OCI-LY1 (cell line): ENCODE measurements around the gene FAM83E.
"Not testable (repeated sequence)": the region's sequence is repeated elsewhere in the genome, so short reads cannot be mapped to it uniquely, and the experiment has no call there.

Experiments used
- H2AFZ ChIP-seq: fragments of 200-600 bp; sonication (generic), shearing (Covaris generic); 2 replicates; pipeline ENCODE4 v1.6.0; 2014; ENCODE audit warnings: antibody characterized with exemption, mild to moderate bottlenecking, low read length
- H3F3A ChIP-seq: fragments of 200-600 bp; sonication (generic), shearing (Covaris generic); 2 replicates; pipeline ENCODE4 v1.6.0; 2014; ENCODE audit warnings: mild to moderate bottlenecking, antibody characterized with exemption, low read length, moderate library complexity; ENCODE audit not compliant: insufficient read depth
- H3K27ac ChIP-seq: fragments of 200-600 bp; sonication (generic); 2 replicates; pipeline ENCODE4 v1.5.1; 2014; ENCODE audit warnings: low read length, mixed run types, mild to moderate bottlenecking, low read depth; ENCODE audit not compliant: poor library complexity, severe bottlenecking
- H3K27me3 ChIP-seq: fragments of 200-600 bp; sonication (generic); 2 replicates; pipeline ENCODE4 v1.6.0; 2014; ENCODE audit warnings: antibody characterized with exemption, mild to moderate bottlenecking, low read length, moderate library complexity; ENCODE audit not compliant: insufficient read depth
- H3K36me3 ChIP-seq: fragments of 200-600 bp; sonication (generic); 2 replicates; pipeline ENCODE4 v1.6.1; 2014; ENCODE audit warnings: mild to moderate bottlenecking, antibody characterized with exemption, low read length, moderate library complexity, mixed read lengths; ENCODE audit not compliant: insufficient read depth
- H3K4me1 ChIP-seq: fragments of 200-600 bp; sonication (generic); 2 replicates; pipeline ENCODE4 v1.5.1; 2014; ENCODE audit warnings: mild to moderate bottlenecking, low read length, moderate library complexity; ENCODE audit not compliant: insufficient read depth, severe bottlenecking
- H3K4me2 ChIP-seq: fragments of 200-600 bp; sonication (generic), shearing (Covaris generic); 2 replicates; pipeline ENCODE4 v1.6.1; 2014; ENCODE audit warnings: low read length
- H3K4me3 ChIP-seq: fragments of 200-600 bp; sonication (generic); 2 replicates; pipeline ENCODE4 v1.5.1; 2014; ENCODE audit warnings: low read length, low read depth, mild to moderate bottlenecking, mixed read lengths; ENCODE audit not compliant: poor library complexity, severe bottlenecking
- H3K79me2 ChIP-seq: fragments of 200-600 bp; shearing (Covaris generic); 2 replicates; pipeline ENCODE4 v1.6.1; 2016; ENCODE audit warnings: mixed run types, low read length, mixed read lengths; ENCODE audit not compliant: insufficient read depth
- H3K9ac ChIP-seq: fragments of 200-600 bp; sonication (generic), shearing (Covaris generic); 2 replicates; pipeline ENCODE4 v1.6.1; 2014; ENCODE audit warnings: mild to moderate bottlenecking, low read length, mixed read lengths
- H3K9me2 ChIP-seq: fragments of 200-600 bp; sonication (generic), shearing (Covaris generic); 2 replicates; pipeline ENCODE4 v1.6.1; 2014; ENCODE audit warnings: low read depth, mild to moderate bottlenecking, low read length, mixed read lengths
- H3K9me3 ChIP-seq: fragments of 200-600 bp; shearing (Covaris generic); 2 replicates; pipeline ENCODE4 v1.6.1; 2014; ENCODE audit warnings: low read length, mixed read lengths
- H4K20me1 ChIP-seq: fragments of 200-600 bp; sonication (generic), shearing (Covaris generic); 2 replicates; pipeline ENCODE4 v1.6.0; 2016; ENCODE audit warnings: mild to moderate bottlenecking, low read length; ENCODE audit not compliant: insufficient read depth
- CTCF ChIP-seq: fragments of 200-600 bp; sonication (generic), shearing (Covaris generic); IDR thresholded peaks from 2 replicates; pipeline ENCODE4 v1.5.1; 2017; ENCODE audit warnings: mild to moderate bottlenecking, antibody characterized with exemption, low read length, moderate library complexity, mixed read lengths
- EZH2 ChIP-seq: fragments of 200-600 bp; sonication (generic), shearing (Covaris generic); IDR thresholded peaks from 2 replicates; pipeline ENCODE4 v1.8.0; 2017; ENCODE audit warnings: borderline replicate concordance, mixed run types, mild to moderate bottlenecking, antibody characterized with exemption, low read length, moderate library complexity, mixed read lengths

Gene FAM83E

GRCh38 chr19:48587387-48587786, 27.5 kb downstream of the FAM83E start:
- no peak overlapping the region for H3K4me3 ChIP-seq

DNA sequence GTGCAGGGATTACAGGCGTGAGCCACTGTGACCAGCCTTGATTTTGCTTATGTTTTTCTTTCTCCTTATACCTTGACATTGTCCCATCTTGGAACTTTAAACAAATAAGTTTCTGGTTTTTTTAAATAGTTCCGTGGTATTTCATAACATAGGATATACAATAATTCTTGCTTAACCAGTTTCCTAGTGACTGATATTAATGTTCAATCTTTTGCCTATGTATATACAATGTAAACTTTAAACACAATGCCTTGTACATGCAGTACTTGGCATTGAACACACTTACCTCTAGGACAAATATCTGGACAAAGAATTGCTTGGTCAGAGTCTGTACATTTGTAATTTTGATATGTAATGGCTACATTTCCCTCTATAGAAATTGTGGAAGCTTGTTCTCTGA, 32.7 kb downstream of the FAM83E start:
- H3F3A ChIP-seq = no peaks in the 10 kb centered on the region
- H3K79me2 ChIP-seq = no peaks in the 10 kb centered on the region
- H3K27ac ChIP-seq = no peak overlapping the region
- H3K4me1 ChIP-seq = no peaks in the 10 kb centered on the region
- no peak overlapping the region for H3K4me2 ChIP-seq
- H3K9me3 ChIP-seq = no peaks in the 10 kb centered on the region
- no peak overlapping the region for H3K9ac ChIP-seq
- no peaks in the 10 kb centered on the region for H3K9me2 ChIP-seq
- H3K4me3 ChIP-seq = no peak overlapping the region
- no peak for TF ChIP-seq CTCF
- H3K27me3 ChIP-seq = 0 out of 2 replicates have a peak, but pooled peaks cover under 1% of the 10 kb centered on the region
- H2AFZ ChIP-seq = no peak overlapping the region
- no peaks in the 10 kb centered on the region for H3K36me3 ChIP-seq
- H4K20me1 ChIP-seq = no peaks in the 10 kb centered on the region

More at GRCh38 chr19:48587387-48587786, 27.5 kb downstream of the FAM83E start:
- Histone ChIP-seq H4K20me1 (no peaks in the 10 kb centered on the region), H3F3A (no peaks in the 10 kb centered on the region), H3K9me3 (no peaks in the 10 kb centered on the region), H3K36me3 (no peaks in the 10 kb centered on the region), H3K9ac (no peak overlapping the region), H2AFZ (no peak overlapping the region), H3K27ac (no peak overlapping the region), H3K4me2 (no peak overlapping the region), H3K79me2 (no peaks in the 10 kb centered on the region), H3K9me2 (no peaks in the 10 kb centered on the region), H3K4me1 (peaks cover 5% of the 10 kb centered on the region), H3K27me3 (peaks cover 11% of the 10 kb centered on the region; the same call in 1 of the 2 replicates)
- TF ChIP-seq CTCF = no peak
- no peak for TF ChIP-seq EZH2

DNA sequence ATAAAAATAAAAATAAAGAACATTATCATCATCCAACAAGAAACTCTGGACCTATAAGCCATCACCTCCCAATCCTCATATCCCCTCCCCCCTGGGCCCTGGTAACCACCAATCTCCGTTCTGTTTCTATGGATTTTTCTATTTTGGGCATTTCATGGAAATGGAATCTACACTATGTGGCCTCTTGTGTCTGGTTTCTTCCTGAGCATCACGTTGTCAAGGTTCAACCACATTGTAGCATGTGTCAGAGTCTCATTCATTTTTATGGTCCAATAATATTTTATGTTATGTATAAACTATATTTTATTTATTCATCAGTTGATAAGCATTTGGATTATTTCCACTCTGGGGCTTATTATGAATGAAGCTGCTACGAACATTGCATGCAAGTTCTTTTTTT, 36.0 kb downstream of the FAM83E start:
- H3K4me1 ChIP-seq = no peaks in the 10 kb centered on the region
- H2AFZ ChIP-seq = no peak overlapping the region
- H3K36me3 ChIP-seq = no peaks in the 10 kb centered on the region
- H4K20me1 ChIP-seq = no peaks in the 10 kb centered on the region
- no peak overlapping the region for H3K9ac ChIP-seq
- H3K79me2 ChIP-seq = no peaks in the 10 kb centered on the region
- H3K4me2 ChIP-seq = no peak overlapping the region
- no peaks in the 10 kb centered on the region for H3F3A ChIP-seq
- H3K4me3 ChIP-seq = no peak overlapping the region
- H3K27ac ChIP-seq = no peak overlapping the region
- H3K9me2 ChIP-seq = no peaks in the 10 kb centered on the region
- TF ChIP-seq CTCF (no peak), EZH2 (no peak)
- H3K27me3 ChIP-seq = no peaks in the 10 kb centered on the region
- no peaks in the 10 kb centered on the region for H3K9me3 ChIP-seq

DNA sequence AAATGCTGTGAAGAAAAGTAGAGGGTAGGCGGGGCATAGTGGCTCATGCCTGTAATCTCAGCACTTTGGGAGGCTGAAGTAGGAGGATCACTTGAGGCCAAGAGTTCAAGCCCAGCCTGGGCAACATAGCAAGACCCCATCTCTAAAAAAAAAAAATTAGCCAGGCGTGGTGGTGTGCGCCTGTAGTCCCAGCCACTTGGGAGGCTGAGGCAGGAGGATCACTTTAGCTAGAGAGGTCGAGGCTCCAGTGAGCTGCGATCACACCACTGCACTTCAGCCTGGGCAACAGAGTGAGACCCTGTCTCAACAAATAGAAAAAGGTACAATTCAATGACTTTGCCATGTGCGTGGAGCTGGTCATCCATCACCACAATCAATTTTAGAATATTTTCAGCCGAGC, 37.0 kb downstream of the FAM83E start:
- H3K9me2 ChIP-seq, H3K9me3 ChIP-seq, H3K4me2 ChIP-seq, H3K9ac ChIP-seq, H3F3A ChIP-seq, H3K36me3 ChIP-seq, H2AFZ ChIP-seq, H4K20me1 ChIP-seq, H3K4me1 ChIP-seq, H3K27ac ChIP-seq, H3K4me3 ChIP-seq, H3K27me3 ChIP-seq, H3K79me2 ChIP-seq: not testable (repeated sequence)
